HG03342 (cell line): Measurements from ENCODE around the gene ZNF775.

ENCODE experiments used
- ATAC-seq: cut with Tn5 transposase; IDR thresholded peaks from one replicate; pipeline ENCODE4 v1.9.1; 2021; ENCODE audit warnings: mild to moderate bottlenecking, moderate library complexity; ENCODE audit not compliant: unreplicated experiment

Gene ZNF775

DNA sequence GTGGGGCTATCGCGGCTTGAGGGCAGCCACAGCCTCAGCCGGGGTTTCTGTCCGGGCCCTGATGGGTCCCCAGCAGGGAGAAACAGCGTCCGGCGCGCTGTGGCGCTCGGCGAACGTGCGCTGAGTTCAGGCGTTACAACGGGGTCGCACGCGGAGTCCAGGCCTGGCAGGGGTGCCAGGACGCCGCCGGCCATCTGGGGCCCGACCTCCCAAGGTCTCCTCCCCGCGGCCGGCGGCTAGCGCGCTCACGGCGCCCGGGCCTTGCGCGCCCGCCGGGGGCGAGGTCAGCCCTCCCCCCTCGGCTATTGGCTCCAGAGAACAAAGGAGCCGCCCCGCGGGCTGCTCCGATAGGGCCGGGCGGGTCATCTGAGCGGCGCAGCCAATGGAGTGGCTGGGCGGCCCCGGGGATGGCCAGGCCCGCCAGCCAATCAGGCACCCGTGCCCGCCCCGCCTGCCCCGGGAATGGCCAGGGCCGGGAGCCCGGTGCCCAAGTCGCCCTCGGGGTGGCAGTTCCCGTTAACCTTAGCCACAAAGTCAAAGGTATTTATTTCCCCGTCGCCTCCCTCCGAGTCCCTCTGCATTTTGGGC lies at the start of gene ZNF775:
Gene ZNF775, plus strand, starts transcription at position 478 of the 588 bp plus-strand sequence. CDS start 9,141 bp downstream, outside the sequence.
- ATAC-seq = peak; percentile 84

DNA sequence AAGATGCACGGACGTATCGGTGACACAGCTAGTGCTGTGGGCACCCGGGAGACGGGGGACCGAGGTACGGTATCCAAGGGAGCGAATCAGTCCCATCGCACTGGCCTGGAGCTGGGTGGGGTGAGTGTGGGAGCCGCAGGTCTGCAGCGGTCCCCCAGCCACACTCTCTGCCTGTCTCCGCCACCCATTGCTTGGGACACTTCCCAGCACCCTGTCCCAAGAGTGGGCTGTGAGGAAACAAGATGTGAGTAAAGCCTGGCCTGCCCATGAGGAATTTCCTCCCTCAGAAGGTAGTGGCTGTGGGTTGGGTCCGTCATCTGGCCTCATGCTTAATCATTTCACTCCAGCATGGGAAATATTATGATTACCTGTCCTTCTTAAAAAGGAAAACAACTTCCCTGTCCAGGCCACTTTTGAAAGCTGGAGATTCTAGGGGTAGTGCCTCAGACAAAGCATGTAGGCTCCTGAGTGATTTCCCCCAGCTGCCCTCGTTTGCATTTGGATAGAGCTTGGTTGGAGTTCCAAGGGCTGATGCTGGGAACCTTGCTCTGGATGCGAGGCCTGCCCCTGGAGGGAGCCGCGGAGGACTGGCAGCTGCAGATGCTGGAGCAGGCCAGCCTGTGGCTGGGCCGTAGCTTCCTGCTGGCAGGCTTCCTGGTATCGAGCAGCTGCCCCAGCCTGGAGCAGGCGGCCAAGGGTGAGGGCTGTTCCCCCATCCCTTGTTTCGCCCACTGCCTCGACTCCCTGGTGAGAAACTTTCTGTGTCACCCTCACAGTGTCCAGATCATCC lies 49.6 kb upstream of the ZNF775 start:
- no peak for ATAC-seq

DNA sequence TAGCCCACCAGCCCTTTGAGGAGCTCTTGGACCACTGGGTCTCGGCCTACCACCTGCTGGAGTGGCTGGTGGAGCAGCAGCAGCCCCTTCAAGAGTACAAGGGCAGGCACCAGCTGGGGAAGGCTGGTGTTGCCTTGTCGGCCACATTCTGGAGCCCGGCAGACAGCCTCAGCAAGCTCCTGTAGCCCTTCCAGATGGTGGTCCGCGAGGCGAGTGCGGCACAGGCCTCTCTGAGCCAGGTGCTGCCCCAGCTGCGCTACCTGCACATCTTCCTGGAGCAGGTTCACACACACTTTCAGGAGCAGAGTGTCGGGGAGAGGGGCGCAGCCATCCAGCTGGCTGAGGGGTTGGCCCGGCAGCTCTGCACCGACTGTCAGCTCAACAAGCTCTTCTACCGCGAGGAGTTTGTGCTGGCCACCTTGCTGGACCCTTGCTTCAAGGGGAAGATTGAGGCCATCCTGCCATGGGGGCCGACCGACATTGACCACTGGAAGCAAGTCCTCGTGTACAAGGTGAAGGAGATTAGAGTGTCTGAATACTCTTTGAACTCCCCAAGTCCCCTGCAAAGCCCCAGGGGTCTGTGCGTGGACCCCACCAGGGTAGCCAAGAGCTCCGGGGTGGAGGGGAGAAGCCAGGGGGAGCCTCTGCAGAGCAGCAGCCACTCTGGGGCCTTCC lies 48.8 kb upstream of the ZNF775 start:
- ATAC-seq = no peak

DNA sequence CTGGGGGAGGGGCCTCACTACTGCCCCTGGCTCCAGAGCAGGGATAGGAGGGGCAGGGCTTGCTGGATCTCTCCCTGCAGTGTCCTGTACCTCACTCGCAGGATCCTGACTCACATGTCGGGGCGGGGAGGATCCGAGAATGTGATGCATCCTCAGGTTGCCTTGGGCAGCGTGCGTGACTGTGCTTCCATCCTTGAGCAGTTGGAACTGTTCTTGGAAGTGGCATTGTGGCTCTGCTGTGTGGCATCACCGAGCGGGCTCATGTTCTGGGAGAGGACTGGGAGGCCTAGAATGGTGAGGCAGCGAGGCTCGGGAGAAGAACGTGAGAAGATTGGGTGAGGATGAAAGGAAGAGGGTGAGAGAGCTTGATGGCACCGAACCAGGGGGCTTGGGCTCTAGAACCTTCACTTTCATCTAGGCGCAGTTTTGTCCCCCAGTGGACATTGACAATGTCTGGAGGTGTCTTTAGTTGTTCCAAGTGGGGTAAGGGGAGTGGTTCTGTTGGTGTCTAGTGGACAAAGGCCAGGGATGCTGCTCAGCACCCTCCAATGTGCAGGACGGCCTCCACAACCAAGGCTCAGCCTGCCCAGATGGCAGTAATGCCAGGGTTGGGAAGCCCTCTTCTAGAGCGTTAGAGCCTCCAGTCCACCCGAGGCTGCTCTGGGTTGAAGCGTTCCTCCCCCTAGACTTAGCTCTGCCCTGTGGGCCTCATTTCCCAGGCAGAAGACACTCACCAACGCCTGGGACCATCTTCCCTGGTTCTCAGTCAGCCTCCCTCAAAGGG lies 46.1 kb upstream of the ZNF775 start:
- no peak for ATAC-seq

DNA sequence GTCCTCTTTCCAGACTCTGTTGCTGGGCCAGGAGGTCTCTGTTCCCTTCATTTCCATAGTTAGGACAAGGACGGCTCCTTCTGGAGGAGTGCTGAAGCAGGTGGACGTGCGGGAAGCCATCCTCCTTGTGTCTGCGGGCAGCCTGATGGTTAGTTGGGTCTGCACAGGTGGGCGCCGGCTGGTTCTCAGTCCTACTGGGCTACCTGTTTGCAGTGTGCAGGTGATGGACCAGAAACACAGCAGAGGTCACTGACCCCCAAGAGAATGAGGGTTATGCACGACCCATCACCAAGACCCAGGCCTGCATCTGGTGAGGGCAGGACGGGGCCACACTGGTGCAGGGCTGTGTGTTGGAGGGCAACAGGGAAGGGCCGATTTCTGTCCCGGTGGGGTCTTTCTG lies 45.5 kb upstream of the ZNF775 start:
- ATAC-seq = no peak

DNA sequence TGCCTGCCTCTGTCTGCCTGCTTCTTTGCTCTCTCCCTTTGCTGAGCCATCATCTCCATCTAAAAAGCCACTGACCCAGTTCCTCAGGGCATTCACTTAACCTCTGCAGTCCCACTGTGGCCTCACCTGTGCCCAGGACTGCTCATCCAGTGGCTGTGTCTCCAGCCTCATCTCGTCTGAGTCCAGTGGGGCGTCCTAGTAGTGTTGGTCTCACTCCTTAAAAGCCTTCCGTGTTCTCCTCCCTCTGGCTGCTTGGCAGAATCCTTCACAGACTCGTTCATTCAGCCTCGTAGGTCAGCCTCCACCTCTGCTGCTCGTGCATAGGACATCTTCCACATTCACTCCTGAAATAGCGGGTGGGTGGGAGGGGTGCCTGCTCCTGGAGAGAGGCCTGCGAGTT lies 45.0 kb upstream of the ZNF775 start:
- ATAC-seq = no peak

DNA sequence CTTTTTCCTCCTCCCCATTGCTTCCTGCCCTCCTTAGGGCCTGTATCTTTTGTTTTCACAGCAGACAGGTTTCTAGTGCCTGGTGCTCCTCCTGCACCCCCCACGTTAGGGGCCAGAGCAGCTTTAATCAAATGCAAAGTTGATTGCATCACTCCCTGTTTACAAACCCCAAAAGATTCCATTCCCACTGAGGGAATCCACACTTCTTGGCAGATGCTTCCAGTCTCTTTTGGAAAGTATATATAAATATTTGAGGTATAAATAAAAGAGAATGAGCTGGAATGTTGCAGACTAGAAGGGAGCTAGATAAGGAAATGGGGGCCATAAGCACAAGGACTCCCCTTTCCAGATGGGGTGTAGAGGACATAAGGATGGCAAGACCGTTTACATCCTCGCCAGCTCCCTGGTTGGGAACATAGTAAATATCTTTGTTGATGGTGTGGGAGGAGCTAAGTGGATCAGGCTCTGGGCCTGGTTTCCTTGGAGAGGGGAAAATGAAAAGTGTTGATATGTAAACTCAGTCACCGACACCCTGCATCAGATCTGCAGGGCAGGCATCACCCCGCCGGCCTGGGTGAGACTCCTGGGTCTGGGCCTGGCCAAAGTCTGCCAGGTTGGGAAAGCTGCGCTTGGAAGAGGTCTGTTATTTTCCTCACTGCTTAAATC lies 43.9 kb upstream of the ZNF775 start:
- ATAC-seq = no peak

DNA sequence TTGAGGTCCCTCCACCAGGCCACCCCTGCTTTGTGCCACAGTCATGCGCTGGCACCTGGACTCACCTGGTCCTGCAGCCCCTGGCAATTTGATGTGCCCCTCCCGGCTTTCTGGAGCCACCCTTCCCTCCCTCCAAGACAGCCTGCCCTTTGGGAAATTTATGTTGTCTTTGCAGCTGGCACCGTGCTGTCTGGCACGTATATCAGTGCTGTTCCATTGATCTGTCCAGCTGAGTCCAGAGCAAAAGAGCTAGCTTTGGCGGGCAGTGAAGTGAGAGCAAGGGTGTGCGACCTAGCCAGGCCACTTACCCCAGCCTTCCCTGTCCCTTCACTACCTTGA lies 43.4 kb upstream of the ZNF775 start:
- no peak for ATAC-seq

DNA sequence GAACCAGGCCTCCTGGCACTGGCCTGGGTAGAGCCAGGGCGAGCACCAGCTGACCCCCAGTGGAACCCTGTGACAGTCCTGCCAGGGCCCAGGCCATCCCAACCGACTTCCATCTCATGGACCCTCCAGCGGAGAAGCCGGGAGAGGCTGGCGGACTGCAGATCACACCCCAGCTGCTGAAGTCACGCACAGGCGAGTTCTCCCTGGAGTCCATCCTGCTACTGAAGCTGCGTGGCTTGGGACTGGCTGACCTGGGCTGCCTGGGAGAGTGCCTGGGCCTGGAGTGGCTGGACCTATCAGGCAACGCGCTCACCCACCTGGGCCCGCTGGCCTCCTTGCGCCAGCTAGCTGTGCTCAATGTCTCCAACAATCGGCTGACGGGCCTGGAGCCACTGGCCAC lies 42.4 kb upstream of the ZNF775 start:
- no peak for ATAC-seq

DNA sequence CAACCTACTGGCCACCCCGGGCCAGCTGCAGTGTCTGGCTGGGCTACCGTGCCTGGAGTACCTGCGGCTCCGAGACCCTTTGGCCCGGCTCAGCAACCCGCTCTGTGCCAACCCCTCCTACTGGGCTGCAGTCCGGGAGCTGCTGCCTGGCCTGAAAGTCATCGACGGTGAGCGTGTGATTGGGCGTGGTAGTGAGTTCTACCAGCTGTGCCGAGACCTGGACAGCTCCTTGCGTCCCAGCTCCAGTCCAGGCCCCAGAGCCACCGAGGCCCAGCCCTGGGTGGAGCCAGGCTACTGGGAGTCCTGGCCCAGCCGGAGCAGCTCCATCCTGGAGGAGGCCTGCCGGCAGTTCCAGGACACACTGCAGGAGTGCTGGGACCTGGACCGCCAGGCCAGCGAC lies 42.0 kb upstream of the ZNF775 start:
- ATAC-seq = no peak

DNA sequence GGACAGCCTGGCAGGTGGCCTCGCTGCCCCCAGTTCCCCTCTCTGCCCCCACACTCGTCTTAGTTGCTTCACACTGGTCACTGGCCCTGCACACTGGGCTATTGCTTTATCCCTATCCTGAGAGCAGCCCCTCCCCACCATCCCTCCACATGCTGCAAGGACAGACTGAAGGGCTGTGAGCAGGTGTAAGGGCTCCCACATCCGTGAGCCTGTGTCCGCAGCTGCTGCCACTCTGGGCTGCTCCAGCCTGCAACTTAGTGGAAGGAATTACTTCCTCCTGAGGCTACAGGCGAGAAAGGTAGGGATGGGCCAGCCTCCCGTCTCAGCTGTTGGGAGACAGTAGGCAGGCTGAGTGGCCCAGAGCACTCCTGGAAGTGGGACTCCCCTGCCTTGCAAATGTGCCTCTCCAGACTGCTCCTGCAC lies 41.5 kb upstream of the ZNF775 start:
- no peak for ATAC-seq

DNA sequence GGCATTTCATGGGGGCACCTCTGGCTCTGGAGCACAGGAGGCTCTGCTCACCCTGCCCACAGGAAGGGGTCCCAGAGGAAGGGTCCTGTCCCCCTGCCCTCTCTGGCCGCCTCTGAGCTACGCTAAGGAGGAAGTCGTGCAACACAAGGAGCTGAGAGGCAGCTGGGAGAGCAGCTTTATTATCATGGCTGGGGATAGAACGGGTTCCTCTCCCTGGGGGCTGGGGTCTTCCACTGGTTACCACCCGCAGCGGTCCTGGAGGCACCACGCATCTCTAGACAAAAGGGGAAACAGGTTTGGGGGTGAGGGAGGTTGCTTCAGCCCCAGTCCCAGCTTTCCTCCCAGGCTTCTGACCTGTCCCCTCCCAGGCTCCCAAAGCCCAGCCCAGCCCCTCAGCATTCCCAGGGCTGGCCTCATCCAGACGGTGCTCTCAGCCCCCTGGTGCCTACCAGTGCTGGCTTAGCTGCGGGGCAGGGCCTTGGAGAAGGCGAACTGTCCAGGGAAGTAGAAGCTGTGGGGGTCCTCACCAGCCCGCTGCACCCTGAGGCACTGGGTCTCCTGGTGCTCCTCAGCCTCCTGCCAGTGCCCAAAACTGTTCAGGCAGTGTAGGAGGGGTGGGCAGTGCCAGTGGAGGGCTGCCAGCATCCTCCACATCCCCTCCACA lies 40.8 kb upstream of the ZNF775 start:
- no peak for ATAC-seq

DNA sequence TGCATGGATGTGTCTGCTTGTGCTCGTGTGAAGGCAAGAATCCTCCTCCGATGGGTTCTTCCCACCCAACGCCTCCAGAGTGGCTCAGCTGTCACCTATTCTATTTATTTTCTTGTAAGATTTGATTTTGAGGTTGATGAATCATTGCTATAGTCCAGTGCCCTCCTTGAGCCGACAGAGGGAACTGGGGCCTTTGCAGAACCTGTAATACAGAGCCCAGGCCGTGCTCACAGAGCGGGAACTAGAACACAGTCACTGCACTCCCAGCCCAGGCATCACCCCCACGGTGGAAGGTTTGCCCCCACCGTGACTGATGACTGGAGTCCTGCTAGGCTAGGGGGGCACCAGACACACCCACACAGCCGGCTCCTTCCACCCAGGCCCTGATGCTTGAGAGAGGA lies 39.7 kb upstream of the ZNF775 start:
- ATAC-seq = no peak

DNA sequence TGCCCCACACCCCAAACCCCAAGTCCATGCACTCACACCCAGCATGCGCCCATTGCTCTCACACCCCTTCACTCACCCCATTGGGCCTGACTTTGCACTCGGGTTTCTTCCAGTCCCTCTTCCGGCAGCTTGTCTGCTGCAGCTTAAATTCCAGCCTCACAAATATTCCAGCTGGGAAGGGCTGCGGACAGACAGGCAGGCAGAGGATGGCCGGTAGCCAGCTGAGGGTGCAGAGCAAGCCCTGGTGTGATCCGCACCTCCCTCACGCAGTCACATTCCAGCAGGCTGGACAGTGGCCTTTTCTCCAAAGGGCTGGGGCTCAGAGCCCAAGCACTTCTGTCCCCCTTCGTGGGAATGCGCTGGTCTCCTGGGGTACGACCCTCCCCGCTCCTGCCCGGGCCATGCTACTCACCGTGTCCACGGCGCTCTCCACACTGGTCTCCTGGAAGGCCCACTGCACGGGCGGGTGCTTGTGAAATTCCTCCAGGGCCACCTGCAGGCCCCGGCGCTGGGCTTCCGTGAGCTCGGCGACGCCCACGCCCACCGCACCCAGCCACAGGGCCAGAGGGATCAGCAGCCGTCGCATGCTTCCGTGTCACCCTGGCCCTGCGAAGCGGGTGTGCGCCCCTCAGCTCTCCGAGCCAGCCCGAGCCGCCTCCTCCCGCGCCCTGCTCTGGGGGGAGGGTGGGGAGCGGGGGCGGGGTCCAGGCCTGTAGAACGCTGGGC lies 38.9 kb upstream of the ZNF775 start:
- ATAC-seq = no peak

DNA sequence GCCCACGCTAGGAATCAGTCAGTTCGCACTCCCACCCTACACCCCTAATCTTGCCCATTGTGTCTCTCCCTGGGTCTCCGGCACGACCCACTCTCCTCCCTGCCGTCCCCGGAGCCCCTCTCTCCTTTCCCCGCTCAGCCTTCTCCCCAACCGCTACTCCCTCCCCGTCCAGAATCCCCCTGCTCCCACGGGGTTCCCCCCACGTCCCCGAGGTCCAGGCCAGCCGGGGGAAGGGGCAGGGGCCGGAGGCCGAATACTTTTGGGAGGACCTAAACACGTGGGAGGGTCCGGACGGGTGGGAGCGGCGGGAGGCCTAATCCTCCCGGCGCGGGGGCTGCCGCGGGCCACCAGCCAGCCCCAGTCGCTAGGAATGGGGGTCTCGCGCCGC lies 38.3 kb upstream of the ZNF775 start:
- no peak for ATAC-seq

DNA sequence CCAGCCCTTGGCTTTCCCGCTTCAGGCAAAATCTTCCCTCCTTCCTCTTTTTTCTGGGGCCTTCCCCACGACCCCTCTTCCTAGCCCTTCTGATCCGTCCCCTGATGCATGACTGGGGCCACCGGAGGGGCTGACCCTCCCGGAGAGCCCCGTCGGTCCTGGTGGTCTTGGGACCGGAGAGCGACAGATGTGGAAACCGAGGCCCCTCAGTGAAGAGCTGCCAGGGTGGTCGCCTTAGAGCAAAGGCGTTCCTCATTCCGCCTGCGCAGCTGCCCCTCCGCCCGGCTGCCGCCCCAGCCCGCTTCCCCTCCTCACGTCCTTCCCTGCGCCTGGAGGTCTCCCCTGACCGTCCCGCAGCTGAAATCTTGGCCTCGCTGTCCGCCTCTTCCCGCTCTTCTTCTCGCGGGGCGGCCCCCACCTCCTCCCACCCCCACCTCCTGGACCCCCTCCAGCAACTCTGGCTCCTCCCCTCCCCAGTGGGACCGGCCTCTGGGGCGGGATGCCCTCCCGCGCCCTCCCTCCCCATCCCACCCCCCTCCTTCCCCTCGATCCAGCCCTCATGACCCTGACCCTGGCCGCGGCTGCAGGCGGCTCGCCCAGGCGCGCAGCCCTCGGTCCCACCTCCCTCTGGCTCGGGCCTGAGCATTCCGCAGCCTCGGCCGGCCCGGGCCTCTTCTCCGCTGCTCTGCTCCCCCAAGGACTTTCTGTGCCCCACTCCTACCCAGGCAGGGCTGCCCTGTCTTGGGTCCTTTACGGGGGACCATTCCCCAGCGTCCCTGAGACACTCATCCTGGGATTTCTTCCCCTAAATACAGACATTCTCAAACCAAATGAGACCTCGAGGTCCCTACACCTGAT lies 37.6 kb upstream of the ZNF775 start, which contains the start of gene RARRES2:
Gene RARRES2, minus strand, starts transcription at position 367 of the 858 bp plus-strand sequence. CDS start 1,020 bp downstream, outside the sequence.
- ATAC-seq = no peak

DNA sequence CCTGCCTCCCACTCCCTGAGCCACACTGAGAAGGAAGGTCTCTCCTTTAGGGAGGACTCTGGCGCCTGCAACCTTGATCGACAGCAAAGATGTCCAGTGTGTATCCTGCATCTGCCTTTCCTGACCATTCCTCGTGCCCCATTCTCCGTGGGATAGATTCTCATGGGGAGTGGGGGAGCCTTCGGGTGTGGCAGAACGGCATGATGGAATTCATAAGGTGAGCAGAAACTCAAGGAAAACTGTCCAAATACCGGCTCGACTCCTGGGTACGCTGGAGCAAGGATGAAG lies 37.1 kb upstream of the ZNF775 start:
- ATAC-seq = no peak

DNA sequence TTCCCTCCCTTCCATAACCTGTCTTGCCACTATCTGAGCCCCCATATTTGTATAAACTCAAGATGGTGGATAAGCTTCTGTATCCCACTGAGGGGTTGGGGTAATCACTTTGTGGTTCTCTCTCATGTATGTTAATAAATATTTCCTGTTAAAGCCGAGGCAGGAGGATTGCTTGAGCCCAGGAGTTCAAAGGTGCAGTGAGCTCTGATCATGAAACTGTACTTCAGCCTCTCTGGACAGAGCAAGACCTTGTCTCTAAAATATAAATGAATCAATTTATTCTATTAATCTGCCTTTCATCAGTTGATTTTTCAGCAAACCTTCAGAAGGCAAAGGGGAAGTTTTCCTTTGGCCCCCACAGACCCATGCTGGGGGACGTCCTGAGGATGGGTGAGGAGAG lies 35.9 kb upstream of the ZNF775 start:
- ATAC-seq = no peak

DNA sequence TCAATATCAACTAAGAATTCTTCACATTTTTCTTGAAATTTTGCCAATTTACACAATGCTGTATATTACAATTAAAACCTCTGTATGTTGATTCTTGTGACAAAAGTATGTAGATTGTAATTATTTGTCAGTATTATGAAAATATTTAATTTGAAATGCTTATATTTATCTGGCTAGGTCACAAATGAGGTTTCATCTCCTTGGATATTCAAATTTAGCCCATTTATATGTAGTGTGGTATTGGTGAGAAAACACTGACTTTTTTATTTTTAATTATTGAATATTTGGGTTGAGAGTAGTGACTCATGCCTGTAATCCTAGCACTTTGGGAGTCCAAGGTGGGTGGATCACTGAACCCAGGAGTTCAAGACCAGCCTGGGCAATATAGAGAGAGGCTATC lies 34.8 kb upstream of the ZNF775 start:
- no peak for ATAC-seq
